HCT116 (cell line): Measurements from ENCODE around the gene ABHD16A. TPM values are rescaled to one million over a fixed set of nuclear protein-coding genes. Genes with fewer than 3 reads are reported as not detected.

Experiments used
- ATAC-seq: fragments of 200-7000 bp; cut with Tn5 transposase; 2 replicates; pipeline ENCODE4 v1.9.1; 2020; ENCODE audit warnings: mild to moderate bottlenecking, moderate library complexity
- BruUV-seq: library from RNA; stranded (reverse); fragments of 400-500 nt; replicated peaks from 2 replicates; lab custom pipeline; 2021; lab: Mats Ljungman, UMichigan
- CTCF ChIA-PET: fragments of 300-600 bp; sonication (Branson Sonifier 250); formaldehyde crosslinking; loops from one replicate; lab custom pipeline; 2021; ENCODE audit warnings: antibody characterized with exemption; lab: Charles Lee
- POLR2A ChIA-PET: fragments of 300-600, 350-600 bp; sonication (Branson Sonifier 250); formaldehyde crosslinking; loops from one replicate; lab custom pipeline; 2021; ENCODE audit warnings: antibody characterized with exemption; lab: Charles Lee
- RAD21 ChIA-PET, 2 experiments: fragments of 300-600 bp; sonication (Branson Sonifier 250); formaldehyde crosslinking; loops; one replicate each; lab custom pipeline; 2023; ENCODE audit warnings: low total read pairs in 2 of 2; ENCODE audit not compliant: uncharacterized antibody in 2 of 2, unreplicated experiment in 2 of 2, low non-redundant PET in 1 of 2; lab: Charles Lee
- DNase-seq: peaks from one replicate; pipeline ENCODE4 v3.0.0-alpha.2; 2010; ENCODE audit warnings: low read depth, low spot score
- H2AFZ ChIP-seq: fragments of 200-600 bp; shearing (Covaris generic), sonication (generic); 2 replicates; pipeline ENCODE4 v1.6.1; 2017; ENCODE audit warnings: low read depth, mixed run types, mixed read lengths, antibody characterized with exemption, low read length; ENCODE audit not compliant: poor library complexity, severe bottlenecking
- H3K27ac ChIP-seq: 2 replicates; pipeline ENCODE4 v1.5.1; 2012; ENCODE audit warnings: low read depth, low read length
- H3K27me3 ChIP-seq: fragments of 200-600 bp; sonication (generic); 2 replicates; pipeline ENCODE4 v1.6.1; 2016; ENCODE audit warnings: mixed run types, low read length, mixed read lengths; ENCODE audit not compliant: insufficient read depth
- H3K36me3 ChIP-seq, 2 experiments: fragments of 200-500 bp in 1 of 2; fragments of 200-600 bp in 1 of 2; sonication (Bioruptor generic) in 1 of 2; sonication (generic) in 1 of 2; 2 replicates each; pipeline versions ENCODE4 v1.5.1 to v1.6.1; 2014 to 2016; ENCODE audit warnings: low read length in 2 of 2, inconsistent platforms in 1 of 2, mixed read lengths in 1 of 2, mixed run types in 1 of 2; ENCODE audit not compliant: insufficient read depth in 2 of 2, control insufficient read depth in 1 of 2
- H3K4me1 ChIP-seq, 2 experiments: fragments of 200-600 bp in 1 of 2; sonication (generic) in 1 of 2; 2 replicates each; pipeline versions ENCODE4 v1.5.1 to v1.6.1; 2012 to 2017; ENCODE audit warnings: low read length in 2 of 2, inconsistent platforms in 1 of 2, mild to moderate bottlenecking in 1 of 2, mixed read lengths in 1 of 2, mixed run types in 1 of 2, moderate library complexity in 1 of 2; ENCODE audit not compliant: insufficient read depth in 2 of 2, control insufficient read depth in 1 of 2
- H3K4me2 ChIP-seq: fragments of 200-600 bp; sonication (generic); 2 replicates; pipeline ENCODE4 v1.6.1; 2017; ENCODE audit warnings: mixed run types, low read length, mixed read lengths
- H3K4me3 ChIP-seq, 2 experiments: fragments of 200-600 bp in 1 of 2; sonication (generic) in 1 of 2; replicated peaks in 1 of 2; 2 replicates each; pipeline ENCODE4 v1.5.1; 2011 to 2016; ENCODE audit warnings: low read length in 2 of 2, control low read depth in 1 of 2, low read depth in 1 of 2, mild to moderate bottlenecking in 1 of 2, mixed read lengths in 1 of 2, mixed run types in 1 of 2
- H3K79me2 ChIP-seq: fragments of 200-600 bp; sonication (generic); 2 replicates; pipeline ENCODE4 v1.6.1; 2017; ENCODE audit warnings: mild to moderate bottlenecking, mixed run types, low read length, moderate library complexity, mixed read lengths; ENCODE audit not compliant: insufficient read depth
- H3K9ac ChIP-seq: fragments of 200-600 bp; sonication (generic); 2 replicates; pipeline ENCODE4 v1.6.1; 2016; ENCODE audit warnings: low read length, mixed read lengths
- H3K9me2 ChIP-seq: fragments of 200-600 bp; sonication (generic), shearing (Covaris generic); 2 replicates; pipeline ENCODE4 v1.6.1; 2017; ENCODE audit warnings: mixed run types, mild to moderate bottlenecking, moderate library complexity; ENCODE audit not compliant: insufficient read depth
- H3K9me3 ChIP-seq, 2 experiments: fragments of 200-500 bp in 1 of 2; fragments of 200-600 bp in 1 of 2; sonication (Bioruptor generic) in 1 of 2; sonication (generic) in 1 of 2; 2 replicates each; pipeline ENCODE4 v1.6.1; 2014 to 2017; ENCODE audit warnings: low read length in 2 of 2, mixed read lengths in 2 of 2, inconsistent platforms in 1 of 2, low read depth in 1 of 2, mild to moderate bottlenecking in 1 of 2, mixed run types in 1 of 2, moderate library complexity in 1 of 2; ENCODE audit not compliant: control insufficient read depth in 1 of 2, insufficient read depth in 1 of 2
- H4K20me1 ChIP-seq: fragments of 200-600 bp; sonication (generic), shearing (Covaris generic); 2 replicates; pipeline ENCODE4 v1.6.1; 2017; ENCODE audit warnings: mixed run types, mild to moderate bottlenecking, moderate library complexity; ENCODE audit not compliant: insufficient read depth
- EGR1 ChIP-seq: IDR thresholded peaks from 2 replicates; pipeline ENCODE4 v1.6.1; 2012; ENCODE audit warnings: low read depth
- ELF1 ChIP-seq: IDR thresholded peaks from 2 replicates; pipeline ENCODE4 v1.6.1; 2012; ENCODE audit warnings: low read depth, borderline replicate concordance
- POLR2A ChIP-seq: IDR thresholded peaks from 2 replicates; pipeline ENCODE4 v1.7.0; 2011; ENCODE audit warnings: borderline replicate concordance; ENCODE audit not compliant: insufficient read depth, insufficient read length; ENCODE audit errors: extremely low read depth
- POLR2AphosphoS5 ChIP-seq: IDR thresholded peaks from 2 replicates; pipeline ENCODE4 v1.6.1; 2011; ENCODE audit warnings: mild to moderate bottlenecking, low read depth, low read length, moderate library complexity
- RAD21 ChIP-seq: IDR thresholded peaks from 2 replicates; pipeline ENCODE4 v1.6.1; 2012; ENCODE audit warnings: low read depth, mild to moderate bottlenecking
- SIN3A ChIP-seq: IDR thresholded peaks from 2 replicates; pipeline ENCODE4 v1.6.1; 2012; ENCODE audit warnings: low read depth
- SRF ChIP-seq: IDR thresholded peaks from 2 replicates; pipeline ENCODE4 v1.6.1; 2012; ENCODE audit warnings: low read depth
- YY1 ChIP-seq: IDR thresholded peaks from 2 replicates; pipeline ENCODE4 v1.6.1; 2011; ENCODE audit warnings: low read length, low read depth, moderate library complexity, mild to moderate bottlenecking; ENCODE audit not compliant: insufficient replicate concordance; ENCODE audit errors: extremely low read depth
- ZFX ChIP-seq: fragments of 450-650 bp; IDR thresholded peaks from 2 replicates; pipeline ENCODE4 v1.6.1; 2017
- intact Hi-C: fragments of 100-400 bp; cut with micrococcal nuclease; formaldehyde crosslinking; loops from 2 replicates; pipeline ENCODE4 v1.10.0; 2022
- total RNA-seq: library from RNA; stranded (reverse); gene quantifications from one replicate; pipeline ENCODE4 v1.2.1, GENCODE V29; 2021; ENCODE audit not compliant: unreplicated experiment
- TF ChIP-seq, protein P1 (sequence below): IDR thresholded peaks from 2 replicates; pipeline ENCODE4 v1.6.1; 2012
- TF ChIP-seq, protein P2 (sequence below): IDR thresholded peaks from 2 replicates; pipeline ENCODE4 v1.6.1; 2012; ENCODE audit warnings: low read depth
- TF ChIP-seq, protein P3 (sequence below), 3 experiments: fragments of 200-600 bp in 1 of 3; sonication (generic) in 1 of 3; IDR thresholded peaks in 2 of 3; conservative IDR thresholded peaks in 1 of 3; 2 replicates each; pipeline ENCODE4 v1.5.1; 2012 to 2017; ENCODE audit warnings: low read depth in 2 of 3, low read length in 2 of 3, antibody characterized with exemption in 1 of 3, borderline replicate concordance in 1 of 3, control low read depth in 1 of 3, mild to moderate bottlenecking in 1 of 3, mixed read lengths in 1 of 3, mixed run types in 1 of 3, moderate library complexity in 1 of 3; ENCODE audit not compliant: insufficient read depth in 1 of 3

ABHD16A gene
- total RNA-seq, 1 experiment from 2014 or later, result 32.4 TPM

DNA sequence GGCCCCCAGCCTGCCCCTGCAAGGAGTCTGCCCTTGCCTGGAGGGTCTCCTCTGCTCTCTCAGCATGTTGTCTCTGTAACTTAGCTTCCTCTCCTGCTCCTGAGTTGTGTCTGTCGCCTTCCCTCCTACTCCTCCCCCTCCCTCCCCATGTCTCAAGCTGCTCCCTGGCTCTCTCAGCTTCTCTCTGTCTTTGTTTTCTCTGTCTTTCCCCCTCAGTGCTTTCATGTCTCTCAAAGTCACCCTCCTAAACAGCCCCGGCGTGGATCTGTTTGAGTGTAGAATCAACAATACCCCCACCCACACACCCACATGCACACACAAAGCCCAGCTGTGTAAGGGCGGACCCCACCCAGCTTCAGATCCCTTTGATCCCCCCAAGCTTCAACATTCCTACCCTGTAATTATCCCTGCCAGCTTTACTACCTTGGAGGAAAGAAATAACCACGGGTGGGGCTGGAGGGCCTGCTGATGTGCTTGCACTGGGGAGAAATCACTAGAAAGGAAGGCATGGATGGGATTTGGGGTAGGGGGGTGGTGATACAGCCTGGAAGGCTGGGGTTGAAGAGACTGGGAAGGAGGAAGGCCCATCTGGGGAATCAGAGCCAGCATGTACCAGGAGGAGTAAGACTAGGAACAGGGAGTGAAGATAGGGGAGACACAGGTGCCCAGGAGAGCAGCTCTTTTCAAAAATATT is 11.0 kb upstream of the ABHD16A start:
- no peaks in the 10 kb centered on the region for H4K20me1 ChIP-seq
- H3K9ac ChIP-seq, result peak overlapping the region; percentile 28
- POLR2A ChIA-PET, result interaction anchor here (1.0 to 1.2 kb wide), 2 partner anchors 10 to 113 kb away, joined by 5 read pairs; partner anchors contain the start of genes ABHD16A and HSPA1B
- intact Hi-C loops, result no loop called here
- TF ChIP-seq RAD21, result no peak
- no peak for TF ChIP-seq ZFX
- no peak for TF ChIP-seq EGR1
- no peak for TF ChIP-seq POLR2AphosphoS5
- no peak for TF ChIP-seq SIN3A
- TF ChIP-seq YY1, result no peak
- TF ChIP-seq, protein P1, sequence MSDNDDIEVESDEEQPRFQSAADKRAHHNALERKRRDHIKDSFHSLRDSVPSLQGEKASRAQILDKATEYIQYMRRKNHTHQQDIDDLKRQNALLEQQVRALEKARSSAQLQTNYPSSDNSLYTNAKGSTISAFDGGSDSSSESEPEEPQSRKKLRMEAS, result no peak
- TF ChIP-seq, protein P2, sequence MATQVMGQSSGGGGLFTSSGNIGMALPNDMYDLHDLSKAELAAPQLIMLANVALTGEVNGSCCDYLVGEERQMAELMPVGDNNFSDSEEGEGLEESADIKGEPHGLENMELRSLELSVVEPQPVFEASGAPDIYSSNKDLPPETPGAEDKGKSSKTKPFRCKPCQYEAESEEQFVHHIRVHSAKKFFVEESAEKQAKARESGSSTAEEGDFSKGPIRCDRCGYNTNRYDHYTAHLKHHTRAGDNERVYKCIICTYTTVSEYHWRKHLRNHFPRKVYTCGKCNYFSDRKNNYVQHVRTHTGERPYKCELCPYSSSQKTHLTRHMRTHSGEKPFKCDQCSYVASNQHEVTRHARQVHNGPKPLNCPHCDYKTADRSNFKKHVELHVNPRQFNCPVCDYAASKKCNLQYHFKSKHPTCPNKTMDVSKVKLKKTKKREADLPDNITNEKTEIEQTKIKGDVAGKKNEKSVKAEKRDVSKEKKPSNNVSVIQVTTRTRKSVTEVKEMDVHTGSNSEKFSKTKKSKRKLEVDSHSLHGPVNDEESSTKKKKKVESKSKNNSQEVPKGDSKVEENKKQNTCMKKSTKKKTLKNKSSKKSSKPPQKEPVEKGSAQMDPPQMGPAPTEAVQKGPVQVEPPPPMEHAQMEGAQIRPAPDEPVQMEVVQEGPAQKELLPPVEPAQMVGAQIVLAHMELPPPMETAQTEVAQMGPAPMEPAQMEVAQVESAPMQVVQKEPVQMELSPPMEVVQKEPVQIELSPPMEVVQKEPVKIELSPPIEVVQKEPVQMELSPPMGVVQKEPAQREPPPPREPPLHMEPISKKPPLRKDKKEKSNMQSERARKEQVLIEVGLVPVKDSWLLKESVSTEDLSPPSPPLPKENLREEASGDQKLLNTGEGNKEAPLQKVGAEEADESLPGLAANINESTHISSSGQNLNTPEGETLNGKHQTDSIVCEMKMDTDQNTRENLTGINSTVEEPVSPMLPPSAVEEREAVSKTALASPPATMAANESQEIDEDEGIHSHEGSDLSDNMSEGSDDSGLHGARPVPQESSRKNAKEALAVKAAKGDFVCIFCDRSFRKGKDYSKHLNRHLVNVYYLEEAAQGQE, result no peak
- TF ChIP-seq SRF, result no peak
- no peak for TF ChIP-seq POLR2A
- TF ChIP-seq, protein P3, sequence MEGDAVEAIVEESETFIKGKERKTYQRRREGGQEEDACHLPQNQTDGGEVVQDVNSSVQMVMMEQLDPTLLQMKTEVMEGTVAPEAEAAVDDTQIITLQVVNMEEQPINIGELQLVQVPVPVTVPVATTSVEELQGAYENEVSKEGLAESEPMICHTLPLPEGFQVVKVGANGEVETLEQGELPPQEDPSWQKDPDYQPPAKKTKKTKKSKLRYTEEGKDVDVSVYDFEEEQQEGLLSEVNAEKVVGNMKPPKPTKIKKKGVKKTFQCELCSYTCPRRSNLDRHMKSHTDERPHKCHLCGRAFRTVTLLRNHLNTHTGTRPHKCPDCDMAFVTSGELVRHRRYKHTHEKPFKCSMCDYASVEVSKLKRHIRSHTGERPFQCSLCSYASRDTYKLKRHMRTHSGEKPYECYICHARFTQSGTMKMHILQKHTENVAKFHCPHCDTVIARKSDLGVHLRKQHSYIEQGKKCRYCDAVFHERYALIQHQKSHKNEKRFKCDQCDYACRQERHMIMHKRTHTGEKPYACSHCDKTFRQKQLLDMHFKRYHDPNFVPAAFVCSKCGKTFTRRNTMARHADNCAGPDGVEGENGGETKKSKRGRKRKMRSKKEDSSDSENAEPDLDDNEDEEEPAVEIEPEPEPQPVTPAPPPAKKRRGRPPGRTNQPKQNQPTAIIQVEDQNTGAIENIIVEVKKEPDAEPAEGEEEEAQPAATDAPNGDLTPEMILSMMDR (IDR thresholded peaks at IDR 0.05 in 2 of 3, conservative IDR thresholded peaks at IDR 0.05 in 1 of 3; ENCODE audit: borderline replicate concordance in 1 of 3, insufficient read depth in 1 of 3, low read depth in 2 of 3, low read length in 2 of 3), result no peak
- TF ChIP-seq ELF1, result no peak
- TF ChIP-seq, all 23 proteins: peak for 0
- DNase-seq, result no peak
- H3K4me1 ChIP-seq, result peaks cover 34 to 45% of the 10 kb centered on the region in 2 experiments
- H3K27me3 ChIP-seq, result no peaks in the 10 kb centered on the region
- no peak overlapping the region for H3K27ac ChIP-seq
- no peaks in the 10 kb centered on the region for H3K36me3 ChIP-seq
- H3K9me3 ChIP-seq, result no peaks in the 10 kb centered on the region
- peak overlapping the region; percentile 79 for H2AFZ ChIP-seq
- RAD21 ChIA-PET, result no interaction called here
- no peaks in the 10 kb centered on the region for H3K9me2 ChIP-seq
- H3K4me3 ChIP-seq, result 0 out of 4 replicates have a peak overlapping the region, but pooled peaks of 1 of the 2 experiments have one; percentile 15
- H3K79me2 ChIP-seq, result no peaks in the 10 kb centered on the region
- BruUV-seq, result no TSS peak
- ATAC-seq, result peak; percentile 6; the same call in 1 of the 2 replicates
- peak overlapping the region; percentile 67 for H3K4me2 ChIP-seq
- CTCF ChIA-PET, result no interaction called here
